Epidermal melanocyte (primary cell): ENCODE results near the gene DNAAF3.
"Not testable (repeated sequence)": the region's sequence is repeated elsewhere in the genome, so short reads cannot be mapped to it uniquely, and the experiment has no call there.

Source experiments
- DNase-seq: peaks from one replicate; pipeline ENCODE4 v3.0.0; 2011; ENCODE audit warnings: low spot score; ENCODE audit not compliant: insufficient read length

Gene DNAAF3

GRCh38 chr19:55166530-55167268, at the start of gene DNAAF3:
TSS of gene DNAAF3 (minus strand) at chr19:55166613. CDS start at chr19:55166413, 200 bp downstream.
- peak; percentile 100 for DNase-seq

DNA sequence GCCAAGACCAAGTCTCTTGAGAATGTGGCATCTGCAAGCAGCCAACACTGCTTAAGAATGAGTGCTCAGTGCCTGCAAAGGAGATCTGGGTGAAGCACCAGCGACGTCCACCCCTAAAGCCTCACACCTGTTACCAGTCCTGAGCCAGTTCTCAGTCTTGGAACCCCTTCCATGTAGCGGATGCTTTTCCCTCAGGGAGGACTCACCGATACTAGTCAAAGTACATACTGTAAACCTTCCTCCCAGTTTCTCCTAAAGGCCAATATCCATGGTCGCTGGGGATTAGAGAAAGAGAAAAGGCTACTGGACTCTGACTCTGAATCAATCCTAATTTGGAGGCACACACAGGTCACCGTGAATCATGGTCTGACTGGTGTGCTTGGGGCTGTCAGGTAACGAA, 47.1 kb upstream of the DNAAF3 start:
- no peak for DNase-seq

GRCh38 chr19:55212447-55212846, 46.0 kb upstream of the DNAAF3 start:
- DNase-seq = no peak

DNA sequence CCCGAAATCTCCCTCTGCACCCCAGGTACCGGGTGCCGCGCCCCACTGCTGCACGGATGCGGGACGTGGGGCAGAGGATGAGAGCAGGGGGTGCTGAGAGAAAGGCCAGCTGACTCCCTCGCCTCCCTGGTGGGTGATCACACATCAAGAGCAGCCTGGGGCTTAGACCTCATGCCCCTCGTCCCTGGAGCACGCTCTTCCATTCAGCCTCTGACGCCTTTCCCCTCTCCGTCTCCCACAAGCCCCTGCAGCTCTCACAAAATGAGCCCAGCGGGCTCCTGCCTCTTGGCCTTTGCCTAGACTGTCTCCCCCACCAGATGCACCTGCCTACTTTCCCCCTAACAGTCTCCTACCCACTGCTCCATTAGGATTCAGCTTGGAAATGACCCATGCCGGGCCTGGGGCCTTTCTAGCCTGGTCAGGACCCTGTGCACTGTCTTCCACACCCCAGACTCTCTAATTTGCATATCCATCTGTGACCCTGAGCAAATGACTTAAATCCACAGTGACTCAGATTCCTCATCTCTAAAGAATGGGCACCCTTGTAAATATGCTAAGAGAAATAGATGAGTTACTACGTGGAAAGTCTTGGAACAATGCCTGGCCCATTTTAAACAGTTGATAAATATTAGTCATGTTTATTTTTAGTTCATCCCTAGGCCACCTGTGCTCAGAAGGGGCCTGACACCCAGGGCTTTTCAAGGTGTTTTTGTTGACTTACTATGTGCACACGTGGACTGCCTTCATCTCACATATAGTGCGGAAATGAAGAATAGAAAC, 43.5 kb upstream of the DNAAF3 start:
- no peak for DNase-seq

DNA sequence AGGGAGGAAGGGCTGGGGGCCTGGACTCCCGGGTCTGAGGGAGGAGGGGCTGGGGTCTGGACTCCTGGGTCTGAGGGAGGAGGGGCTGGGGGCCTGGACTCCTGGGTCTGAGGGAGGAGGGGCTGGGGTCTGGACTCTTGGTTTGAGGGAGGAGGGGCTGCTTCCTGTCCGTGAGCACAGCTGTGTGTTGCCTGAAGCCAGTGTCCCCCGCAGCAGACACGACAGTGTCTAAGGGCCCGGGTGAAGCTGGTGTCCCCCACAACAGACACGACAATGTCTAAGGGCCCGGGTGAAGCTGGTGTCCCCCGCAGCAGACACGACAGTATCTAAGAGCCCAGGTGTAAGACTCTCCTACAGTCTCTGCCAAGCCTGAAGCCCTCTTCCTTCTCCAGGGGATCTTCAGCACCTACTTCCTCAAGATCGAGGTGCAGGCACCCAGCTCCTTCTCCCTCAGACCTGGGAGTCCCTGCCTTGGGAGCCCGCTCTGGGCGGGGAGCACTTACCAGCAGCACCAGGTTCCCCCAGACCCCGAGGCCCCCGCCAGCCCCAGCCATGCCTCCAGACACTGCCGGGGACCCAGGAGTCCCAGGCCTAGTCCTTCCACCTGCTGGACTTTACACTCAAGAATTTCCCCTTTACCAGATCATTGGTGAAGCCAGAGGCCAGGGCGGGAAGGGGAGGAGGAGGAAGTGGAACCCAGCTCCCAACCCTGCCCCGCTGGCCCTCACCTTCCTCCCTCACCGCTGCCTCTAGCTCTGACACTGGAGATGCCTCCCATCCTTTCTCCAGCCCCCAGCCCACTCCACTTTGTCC, 42.7 kb upstream of the DNAAF3 start, which contains the start of gene PTPRH:
TSS of gene PTPRH (minus strand) at position 622 of the 813 bp plus-strand sequence. CDS start at position 554, 68 bp downstream.
- no peak for DNase-seq

DNA sequence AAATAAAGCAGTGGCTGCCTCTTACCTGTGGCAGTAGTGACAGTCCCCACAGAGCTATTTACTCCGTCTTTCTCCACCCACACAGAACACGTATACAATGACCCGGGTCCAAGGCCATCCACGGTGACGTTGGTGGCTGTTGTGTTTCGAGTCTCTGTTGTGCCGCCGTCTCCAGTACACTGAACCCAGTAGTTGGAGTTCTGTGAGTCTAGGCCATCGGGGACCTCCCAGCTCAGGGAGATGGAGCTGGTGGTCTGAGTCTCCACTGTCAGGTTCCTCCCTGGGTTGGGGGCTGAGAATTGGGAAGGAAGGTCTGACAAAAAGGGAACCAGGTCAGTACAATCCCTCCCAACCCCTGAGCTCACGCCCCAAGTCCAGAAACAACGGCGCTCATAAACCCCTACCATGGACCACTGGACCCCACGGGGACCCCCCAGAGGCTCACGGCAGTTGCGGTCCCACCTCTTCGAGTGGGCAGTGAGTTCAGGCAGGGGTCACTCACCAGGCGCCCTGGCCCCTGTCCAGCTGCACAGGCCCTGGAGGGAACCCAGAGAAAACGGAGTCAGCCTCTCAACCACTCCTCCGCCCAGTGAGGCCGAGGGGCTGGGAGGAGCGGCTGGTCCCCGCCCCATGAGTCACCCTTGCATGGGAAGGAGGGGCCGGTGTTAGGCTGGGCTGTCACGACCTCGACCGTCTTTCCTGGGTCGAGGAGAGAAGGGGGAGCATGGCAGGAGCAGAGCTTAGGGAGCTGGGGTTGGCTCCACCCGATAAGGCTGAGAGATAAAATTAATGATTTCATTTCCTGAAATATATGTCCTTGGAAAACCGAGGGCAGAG, 40.5 kb upstream of the DNAAF3 start:
- peak; percentile 96 for DNase-seq

DNA sequence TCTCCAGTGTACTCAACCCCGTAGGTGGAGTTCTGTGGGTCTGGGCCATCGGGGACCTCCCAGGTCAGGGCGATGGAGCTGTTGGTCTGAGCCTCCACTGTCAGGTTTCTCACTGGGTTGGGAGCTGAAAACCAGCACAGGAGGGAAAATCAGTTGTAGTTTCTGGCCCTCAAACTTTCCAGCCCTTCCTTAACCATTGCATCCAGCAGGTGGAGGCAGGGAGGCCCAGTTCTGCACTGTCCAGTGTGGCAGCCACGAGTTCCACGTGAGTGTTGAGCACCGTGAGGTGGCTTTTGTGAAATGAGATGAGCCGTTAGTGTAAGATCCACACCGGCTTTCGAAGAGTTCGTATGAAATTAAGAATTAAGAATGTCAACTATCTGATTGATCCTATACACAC, 35.8 kb upstream of the DNAAF3 start:
- DNase-seq = not testable (repeated sequence)

GRCh38 chr19:55199620-55200204, 33.3 kb upstream of the DNAAF3 start:
- no peak for DNase-seq

- DNase-seq = no peak
Measured at GRCh38 chr19:55198651-55199050, 32.2 kb upstream of the DNAAF3 start.

GRCh38 chr19:55197528-55197927, 31.1 kb upstream of the DNAAF3 start:
- DNase-seq = no peak

- no peak for DNase-seq
Measured at GRCh38 chr19:55196803-55197202, 30.4 kb upstream of the DNAAF3 start.

DNA sequence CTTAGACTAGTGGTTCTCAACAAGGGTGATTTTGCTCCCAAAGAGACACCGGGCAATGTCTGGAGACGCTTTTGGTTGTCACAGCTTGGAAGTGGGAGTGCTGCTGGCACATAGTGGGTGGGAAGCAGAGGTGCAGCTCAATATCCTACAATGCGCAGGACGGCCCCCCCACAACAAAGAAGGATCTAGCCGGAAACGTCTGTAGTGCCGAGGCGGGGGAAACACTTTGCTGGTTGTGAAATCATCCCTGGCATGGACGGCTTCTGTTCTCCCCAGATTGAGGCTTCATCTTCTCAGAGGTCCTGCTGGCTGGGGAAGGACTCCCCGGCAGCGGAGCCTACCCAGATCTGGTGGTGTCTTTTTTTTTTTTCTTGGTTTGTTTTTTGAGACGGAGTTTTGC, 27.1 kb upstream of the DNAAF3 start:
- no peak for DNase-seq

DNA sequence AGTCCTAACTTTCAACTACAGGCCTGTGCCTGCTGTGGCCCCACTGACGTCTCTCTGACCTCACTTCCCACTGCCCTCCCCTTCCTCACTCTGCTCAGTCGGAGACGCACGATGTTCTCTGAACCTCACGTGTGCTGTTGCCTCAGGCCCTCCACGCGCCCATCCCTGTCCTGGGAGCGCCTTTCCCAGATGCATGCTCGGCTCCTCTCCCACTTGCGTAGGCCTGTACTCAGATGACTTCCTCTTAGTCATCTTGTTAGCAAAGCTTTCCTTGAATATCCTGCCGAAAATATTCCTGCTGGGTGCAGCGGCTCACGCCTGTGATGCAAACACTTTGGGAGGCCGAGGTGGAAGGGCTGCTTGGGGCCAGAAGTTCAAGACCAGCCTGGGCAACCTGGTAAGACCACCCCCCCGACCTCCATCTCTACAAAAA, 23.0 kb upstream of the DNAAF3 start:
- peak; percentile 96 for DNase-seq

- no peak for DNase-seq
Measured at GRCh38 chr19:55188625-55189024, 22.2 kb upstream of the DNAAF3 start.

GRCh38 chr19:55186080-55186479, 19.7 kb upstream of the DNAAF3 start:
- no peak for DNase-seq

- no peak for DNase-seq
Measured at GRCh38 chr19:55181740-55182139, 15.3 kb upstream of the DNAAF3 start.

GRCh38 chr19:55179606-55180484, 13.4 kb upstream of the DNAAF3 start, which contains the start of gene SYT5:
TSS of gene SYT5 (minus strand) at chr19:55180289. CDS start at chr19:55179041, 1,248 bp downstream.
- DNase-seq = peak; percentile 47

GRCh38 chr19:55178781-55179599, 12.6 kb upstream of the DNAAF3 start:
- peak; percentile 79 for DNase-seq
